ENCODE data around the gene ATXN7L1.
"Not testable (repeated sequence)": the region's sequence is repeated elsewhere in the genome, so short reads cannot be mapped to it uniquely, and the experiment has no call there.

Gene ATXN7L1

DNA sequence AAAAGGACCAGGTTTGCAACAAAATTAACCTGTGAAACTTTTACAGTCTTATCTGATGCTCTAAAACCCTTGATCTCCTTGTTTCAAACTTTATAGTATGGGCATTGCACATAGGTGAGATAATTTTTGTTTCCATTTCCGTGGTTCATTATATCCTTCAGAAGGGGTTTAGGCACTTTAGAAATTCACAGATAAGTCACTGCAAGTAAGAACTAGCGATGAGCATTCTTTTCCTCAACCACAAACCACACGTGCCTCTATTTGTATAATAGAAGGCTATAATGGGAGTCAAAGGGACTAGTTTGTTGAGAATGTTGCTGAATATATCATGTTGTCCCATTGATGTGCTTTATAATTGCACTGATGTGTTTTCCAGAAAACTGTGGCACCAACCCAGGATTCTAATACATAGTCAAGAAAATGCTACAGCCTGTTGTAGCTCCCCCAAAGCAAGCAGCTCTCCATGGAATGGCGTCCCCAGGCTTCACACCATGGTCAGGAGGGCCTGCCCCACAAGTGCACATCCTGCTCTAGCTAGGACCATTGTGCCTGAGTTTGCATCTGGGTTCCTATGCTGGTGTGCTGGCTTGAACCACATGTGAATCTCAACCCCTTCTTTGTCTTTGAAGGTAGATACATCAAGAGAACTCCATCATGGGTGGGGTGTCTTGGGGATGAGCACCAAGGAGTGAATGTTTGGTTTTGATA is 14.0 kb upstream of the ATXN7L1 start:
- DNase-seq (ENCODE audit: low read depth in 2 of 2) = no peak

DNA sequence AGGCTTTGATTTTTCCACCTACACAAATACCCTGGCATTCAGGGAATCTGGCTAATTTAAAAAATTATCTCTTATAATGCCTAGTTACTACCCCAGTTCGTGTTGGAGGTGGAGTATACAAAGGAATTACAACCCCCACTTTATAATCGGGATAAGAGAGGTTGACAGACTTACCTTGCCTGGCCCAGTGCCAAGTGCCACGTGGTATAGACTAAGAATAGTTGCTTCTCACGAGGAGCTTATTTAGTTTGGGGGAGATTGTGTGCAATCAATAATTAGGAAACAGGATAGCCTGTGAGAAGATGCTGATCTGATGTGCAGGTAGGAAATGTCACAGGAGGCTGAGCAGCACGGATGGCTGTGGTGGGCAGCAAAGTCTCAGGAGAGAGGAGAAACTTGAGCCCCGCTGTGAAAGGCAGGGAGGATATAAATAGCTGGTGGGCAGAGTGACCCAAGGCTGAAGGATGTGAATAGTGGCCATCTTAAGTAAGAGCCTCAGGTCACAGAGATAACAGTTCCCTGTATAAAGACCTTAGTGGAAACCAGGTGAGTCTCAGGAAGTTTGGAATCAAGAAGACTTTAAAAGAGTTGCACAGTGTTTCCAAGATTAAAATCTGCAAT is 11.3 kb upstream of the ATXN7L1 start:
- DNase-seq (ENCODE audit: low read depth in 2 of 2) = no peak

DNA sequence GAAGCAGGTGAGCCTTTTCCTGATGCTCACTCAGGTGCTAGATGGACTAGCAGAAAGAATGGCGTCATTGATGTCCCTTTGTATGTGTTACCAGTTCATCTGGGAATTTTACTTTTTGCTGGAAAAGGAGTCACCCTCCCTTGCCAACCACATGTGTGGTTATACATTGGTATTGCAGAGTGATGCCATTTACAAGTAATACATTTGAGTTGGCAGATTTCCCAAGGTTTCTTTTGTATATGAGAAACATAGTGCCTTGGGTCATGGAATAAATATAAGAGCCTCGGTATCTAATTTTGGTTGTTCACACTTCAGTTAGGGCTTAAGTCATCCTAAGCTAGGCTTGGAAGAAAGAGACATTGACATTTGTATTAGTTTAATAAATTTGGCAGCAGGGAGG is 10.4 kb upstream of the ATXN7L1 start:
- DNase-seq (ENCODE audit: low read depth in 2 of 2) = no peak

DNA sequence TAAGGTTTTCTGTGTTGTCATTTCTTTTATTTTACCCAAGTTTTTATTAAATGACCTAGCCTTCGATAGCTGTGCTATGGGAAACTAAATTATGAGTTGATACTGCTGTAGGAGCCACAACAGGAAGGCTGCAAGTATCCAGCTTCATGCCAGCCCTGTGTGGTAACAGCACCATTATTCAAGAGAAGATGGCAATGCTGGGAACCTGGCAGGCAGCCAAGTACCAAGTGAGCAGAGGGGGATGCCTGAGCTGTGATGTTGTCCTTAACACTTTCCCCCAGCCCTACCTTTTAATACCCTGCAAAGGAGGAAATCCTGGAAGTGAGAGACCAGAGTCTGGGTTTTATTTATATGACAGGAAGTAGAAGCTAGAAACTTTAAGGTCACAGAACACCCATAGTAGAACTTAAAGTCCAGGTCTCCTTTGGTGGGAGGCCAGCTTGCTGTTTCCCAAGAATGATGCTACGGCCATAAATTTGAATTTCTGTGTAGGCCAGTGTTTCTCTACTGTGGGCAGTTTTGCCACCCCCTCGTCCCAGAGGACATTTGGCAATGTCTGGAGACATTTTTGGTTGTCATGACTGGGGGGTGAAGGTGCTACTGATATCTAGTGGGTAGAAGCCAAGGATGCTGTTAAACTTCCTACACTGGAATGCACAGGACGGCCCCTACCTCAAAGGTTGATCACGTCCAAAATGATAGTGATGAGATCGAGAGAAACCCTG is 9.2 kb upstream of the ATXN7L1 start:
- DNase-seq (ENCODE audit: low read depth in 2 of 2) = no peak

DNA sequence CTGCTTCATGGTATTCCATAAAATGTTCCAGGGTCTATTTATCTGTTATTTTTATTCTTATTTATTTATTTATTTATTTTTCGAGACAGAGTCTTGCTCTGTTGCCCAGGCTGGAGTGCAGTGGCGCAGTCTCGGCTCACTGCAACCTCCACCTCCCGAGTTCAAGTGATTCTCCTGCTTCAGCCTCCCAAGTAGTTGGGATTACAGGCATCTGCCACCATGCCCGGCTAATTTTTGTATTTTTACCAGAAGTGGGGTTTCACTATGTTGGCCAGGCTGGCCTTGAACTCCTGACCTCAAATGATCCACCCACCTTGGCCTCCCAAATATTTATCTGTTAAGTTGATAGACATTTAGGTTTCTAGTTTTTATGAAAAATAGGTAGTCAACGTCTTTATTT is 6.8 kb upstream of the ATXN7L1 start:
- DNase-seq (ENCODE audit: low read depth in 2 of 2) = not testable (repeated sequence)

DNA sequence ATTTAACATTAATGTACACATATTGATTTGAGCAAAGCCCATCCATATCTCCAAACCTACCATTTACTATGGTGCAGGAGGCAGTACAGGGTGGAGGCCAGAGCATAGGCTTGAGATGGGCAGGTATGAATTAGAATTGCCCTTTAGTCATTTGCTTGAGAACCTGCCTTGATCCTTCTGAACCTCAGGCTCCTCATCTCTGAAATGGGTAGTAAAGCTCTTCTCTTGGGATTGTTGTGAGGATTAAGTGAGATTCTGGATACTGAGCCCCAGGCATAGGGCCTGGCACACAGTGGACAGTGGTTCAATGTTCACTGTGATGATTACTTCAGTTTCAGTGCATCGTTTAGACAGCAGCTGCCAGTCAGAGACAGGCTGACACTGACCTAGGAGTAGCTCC is 5.0 kb upstream of the ATXN7L1 start:
- DNase-seq (ENCODE audit: low read depth in 2 of 2) = no peak

DNA sequence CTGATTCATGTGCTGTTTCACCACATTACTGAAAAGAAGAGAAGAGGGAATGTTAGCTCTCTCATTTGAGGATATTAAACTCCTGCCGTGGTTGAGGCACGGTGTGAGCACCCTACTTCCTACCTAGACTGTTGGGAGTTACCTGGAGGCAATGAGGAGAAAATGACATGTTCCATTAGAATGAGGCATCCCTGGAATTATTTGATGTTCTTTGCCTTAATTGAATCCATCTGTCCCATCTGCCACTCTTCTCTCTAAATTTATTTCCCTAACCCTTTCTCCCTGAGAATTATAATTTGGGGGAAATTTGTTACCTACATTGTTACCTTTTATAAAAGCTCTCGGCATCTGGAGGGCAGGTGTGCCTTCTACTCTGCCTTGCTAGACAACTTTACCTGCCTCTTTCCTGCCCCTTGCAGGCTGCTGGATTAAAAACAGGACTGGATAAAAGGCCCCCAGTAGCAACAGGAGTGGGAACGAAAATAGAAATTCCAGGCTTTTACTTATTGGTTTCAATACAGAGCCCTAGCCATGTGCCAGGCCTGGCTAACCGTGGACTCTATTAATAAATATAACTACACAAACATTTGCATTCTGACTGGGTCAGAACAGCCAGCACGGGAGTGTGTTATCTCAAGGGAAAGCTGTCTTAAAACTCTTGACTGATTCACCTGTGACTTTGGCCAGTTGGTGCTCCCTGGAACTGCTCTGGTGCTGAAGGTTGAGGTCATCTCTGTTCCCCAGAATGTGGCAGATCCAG is 4.4 kb upstream of the ATXN7L1 start:
- DNase-seq (ENCODE audit: low read depth in 2 of 2) = no peak

DNA sequence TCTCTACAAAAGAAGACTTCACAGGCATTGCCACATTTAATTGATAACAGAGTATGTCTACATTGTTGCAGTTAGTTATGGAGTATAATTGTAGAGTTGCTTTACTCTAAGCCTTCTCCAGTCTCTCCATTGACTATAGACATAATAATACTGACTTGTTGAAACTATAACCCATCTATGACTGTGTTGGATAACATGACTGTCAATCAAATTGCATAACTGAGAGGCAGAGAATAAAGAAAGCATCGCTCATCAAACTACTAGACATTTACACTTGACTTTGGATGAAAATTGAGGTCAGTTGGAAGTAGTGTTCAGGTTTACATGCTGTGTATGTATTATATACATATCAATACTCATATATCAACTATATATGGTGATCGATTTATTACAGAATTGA is 3.4 kb upstream of the ATXN7L1 start:
- no peak for DNase-seq (ENCODE audit: low read depth in 2 of 2)

DNA sequence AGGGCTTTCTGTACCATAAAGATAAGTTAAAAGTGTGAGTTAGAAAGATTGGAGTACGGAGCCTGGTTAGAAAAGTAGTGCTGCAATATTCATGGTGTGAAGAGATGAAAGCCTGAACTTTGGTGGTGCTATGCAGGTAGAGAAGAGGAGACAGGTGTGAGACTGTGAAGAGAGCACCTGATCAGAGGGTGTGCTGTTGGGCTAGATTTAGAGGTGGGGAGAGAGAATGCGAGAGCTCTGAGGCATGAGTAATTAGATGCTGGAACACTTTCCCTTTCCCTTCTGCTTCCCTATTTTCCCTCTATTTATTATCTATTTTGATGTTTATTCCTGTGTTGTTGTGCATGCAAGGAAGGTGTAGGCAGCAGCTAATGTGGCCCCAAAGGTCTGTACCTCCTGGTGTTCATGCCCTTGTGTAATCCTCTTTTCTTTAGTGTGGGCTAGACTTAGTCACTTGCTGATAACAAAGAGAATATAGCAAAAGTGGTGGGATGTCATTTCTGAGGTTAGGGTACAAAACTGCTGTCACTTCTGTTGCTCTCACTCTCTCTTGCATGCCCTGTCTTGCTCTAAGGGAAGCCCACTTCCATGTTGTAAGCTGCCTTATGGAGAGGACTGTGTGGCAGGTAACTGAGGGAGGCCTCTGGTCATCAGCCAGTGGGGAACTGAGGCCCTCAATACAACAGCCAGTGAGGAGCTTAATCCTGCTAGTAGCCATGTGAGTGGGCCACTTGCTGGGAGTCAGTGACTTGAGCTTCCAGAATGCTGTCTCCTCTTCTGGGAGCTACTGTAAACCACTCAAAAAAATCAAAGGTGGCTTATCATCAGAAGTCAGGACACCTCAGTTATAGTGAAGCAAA is 2.6 kb upstream of the ATXN7L1 start:
- DNase-seq (ENCODE audit: low read depth in 2 of 2) = no peak

DNA sequence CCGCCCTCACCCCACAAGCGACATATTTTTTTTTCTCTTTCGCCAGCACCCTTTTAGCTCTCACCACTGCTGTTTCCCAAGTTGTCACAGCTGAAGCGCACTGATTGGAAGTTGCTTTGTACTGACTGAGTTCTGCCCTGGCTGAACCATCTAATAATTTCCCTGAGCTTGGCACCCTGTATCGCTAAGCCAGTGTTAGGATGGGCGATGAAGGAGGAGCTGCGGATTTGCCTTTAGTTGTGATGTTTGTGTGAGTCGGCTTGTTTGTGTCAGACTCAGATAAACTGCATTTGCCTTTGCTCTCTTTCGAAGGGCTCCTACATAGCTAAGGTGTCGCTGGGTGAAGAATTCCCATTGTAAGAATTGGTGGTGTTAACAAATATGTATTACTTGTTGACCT is 1.3 kb upstream of the ATXN7L1 start:
- DNase-seq (ENCODE audit: low read depth in 2 of 2) = no peak

DNA sequence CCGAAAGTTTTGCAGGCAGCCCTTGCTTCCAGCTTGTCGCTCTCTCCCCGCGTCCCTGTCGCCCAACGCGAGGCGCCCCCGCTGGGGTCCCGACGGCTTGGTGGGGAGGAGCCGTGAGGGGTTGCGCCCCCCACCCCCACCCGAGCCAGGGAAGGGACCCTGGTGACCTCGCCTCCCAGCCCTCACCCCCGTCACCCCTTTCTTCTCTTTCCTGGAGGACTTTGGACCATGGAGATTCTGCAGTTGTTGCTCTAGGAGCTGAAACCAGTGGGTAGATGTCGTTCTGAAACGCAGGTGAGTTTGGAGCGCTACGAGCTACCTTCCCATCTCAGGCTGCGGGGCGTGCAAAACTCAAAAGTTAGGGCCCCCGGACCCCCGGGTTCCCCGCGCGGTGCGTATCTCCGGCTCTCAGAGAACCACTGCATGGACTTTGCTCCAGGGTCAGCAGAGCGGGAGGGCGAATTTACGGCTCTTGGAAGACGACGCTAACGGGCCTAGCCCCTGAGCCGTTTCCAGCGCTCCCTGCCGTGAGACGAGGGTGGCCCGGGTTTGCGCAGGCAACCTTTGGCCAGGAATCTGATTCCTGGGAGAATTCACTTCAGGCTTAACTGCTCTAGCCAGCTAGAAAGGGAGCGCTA is 684 bp upstream of the ATXN7L1 start:
- no peak for DNase-seq (ENCODE audit: low read depth in 2 of 2)

DNA sequence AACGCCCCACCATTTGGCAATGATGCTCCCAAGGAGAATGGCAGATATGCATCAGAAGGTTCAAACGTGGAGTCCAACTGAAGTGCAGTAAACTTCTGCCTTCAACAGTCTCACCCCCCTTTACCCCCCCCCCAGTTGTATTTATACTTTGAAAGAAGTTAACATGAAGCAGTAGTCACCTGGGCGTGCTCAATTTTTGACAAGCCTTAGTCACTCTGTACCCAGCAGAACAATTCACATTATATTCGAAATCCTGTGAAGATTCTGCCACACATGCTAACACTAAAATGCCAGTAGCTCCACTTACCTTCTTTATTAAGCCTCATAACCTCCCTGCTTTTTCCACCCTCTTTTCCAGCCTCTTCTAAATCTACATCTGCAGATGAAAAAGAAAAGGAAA is 894 bp downstream of the ATXN7L1 start:
- DNase-seq (ENCODE audit: low read depth in 2 of 2) = no peak

DNA sequence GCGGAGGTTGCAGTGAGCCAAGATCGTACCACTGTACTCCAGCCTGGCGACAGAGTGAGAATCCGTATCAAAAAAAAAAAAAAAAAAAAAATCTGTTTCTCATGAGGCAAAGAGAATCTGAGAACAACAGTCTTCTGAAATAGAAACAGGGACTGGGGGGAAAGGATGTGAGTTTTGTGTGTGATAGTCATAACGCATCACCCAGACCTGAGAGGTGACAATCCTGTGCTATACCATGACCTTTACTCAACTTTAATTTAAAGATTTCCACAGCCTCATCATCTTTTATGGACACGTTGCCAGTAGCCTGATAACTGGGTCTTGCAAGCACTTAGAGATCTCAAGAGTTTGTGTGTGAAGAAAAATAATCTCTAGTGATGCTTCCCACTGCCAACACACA is 2.3 kb downstream of the ATXN7L1 start:
- DNase-seq (ENCODE audit: low read depth in 2 of 2) = no peak

DNA sequence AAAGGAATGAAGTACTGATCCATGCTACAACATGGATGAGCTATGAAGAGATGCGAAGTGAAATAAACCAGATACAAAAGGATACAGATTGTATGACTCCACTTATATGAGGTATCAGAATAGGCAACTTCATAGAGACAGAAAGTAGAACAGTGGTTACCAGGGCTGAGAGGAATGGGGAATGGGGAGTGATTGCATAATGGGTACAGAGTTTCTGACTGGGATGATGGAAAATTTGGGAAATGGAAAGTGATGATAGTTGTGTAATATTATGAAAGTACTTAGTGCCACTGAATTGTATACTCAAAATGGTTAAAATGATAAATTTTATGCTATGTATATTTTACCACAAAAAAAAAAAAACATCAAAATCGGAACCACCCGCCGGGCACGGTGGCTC is 3.9 kb downstream of the ATXN7L1 start:
- no peak for DNase-seq (ENCODE audit: low read depth in 2 of 2)

DNA sequence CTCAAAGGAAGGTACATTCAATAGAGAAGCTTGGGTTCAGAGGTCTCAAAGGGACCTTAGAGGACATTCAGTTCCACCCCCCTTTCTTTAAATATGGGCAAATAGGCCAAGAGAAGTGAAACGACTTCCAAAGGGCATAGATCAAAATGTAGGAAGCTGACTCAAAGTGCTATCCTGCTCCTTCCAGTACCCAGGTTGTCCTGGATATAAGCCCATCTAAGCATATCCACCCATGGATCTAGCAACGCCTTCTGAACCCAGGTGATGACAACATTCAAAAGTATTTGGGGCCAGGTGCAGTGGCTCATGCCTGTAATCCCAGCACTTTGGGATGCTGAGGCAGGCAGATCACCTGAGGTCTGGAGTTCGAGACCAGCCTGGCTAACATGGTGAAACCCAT is 5.3 kb downstream of the ATXN7L1 start:
- DNase-seq (ENCODE audit: low read depth in 2 of 2) = no peak

DNA sequence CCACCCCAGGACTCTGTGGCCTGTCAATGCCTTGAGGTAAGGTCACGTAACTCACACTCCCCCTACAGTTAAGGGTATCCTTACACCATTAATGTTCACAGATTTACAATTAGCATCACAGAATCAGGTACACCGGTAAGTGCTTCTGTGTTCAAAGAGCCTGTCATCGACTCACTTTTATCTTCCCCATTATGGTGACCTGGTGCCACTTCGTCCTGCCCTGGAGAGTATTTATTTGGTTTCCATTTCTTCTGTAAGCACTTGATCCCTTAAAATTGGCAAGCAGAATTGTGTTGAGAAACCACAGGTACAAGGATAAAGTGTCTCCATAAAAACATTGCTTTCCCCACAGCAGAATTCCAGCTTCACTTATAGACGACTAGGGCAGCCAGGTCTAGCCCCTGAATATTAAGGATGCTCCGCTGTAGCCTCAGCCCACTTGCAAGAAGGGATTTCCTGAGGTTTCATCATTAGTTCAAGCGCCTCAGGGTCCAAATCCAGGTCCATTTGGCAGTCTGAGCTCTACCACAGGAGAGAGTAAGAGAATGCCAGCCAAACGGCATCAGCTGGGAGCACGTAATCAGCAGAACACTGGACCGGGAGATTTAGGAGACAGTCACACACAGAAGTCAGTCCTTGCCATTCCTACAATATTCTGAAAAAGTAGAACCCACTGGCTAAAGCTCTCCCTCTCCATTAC is 10.1 kb downstream of the ATXN7L1 start:
- no peak for DNase-seq (ENCODE audit: low read depth in 2 of 2)

DNA sequence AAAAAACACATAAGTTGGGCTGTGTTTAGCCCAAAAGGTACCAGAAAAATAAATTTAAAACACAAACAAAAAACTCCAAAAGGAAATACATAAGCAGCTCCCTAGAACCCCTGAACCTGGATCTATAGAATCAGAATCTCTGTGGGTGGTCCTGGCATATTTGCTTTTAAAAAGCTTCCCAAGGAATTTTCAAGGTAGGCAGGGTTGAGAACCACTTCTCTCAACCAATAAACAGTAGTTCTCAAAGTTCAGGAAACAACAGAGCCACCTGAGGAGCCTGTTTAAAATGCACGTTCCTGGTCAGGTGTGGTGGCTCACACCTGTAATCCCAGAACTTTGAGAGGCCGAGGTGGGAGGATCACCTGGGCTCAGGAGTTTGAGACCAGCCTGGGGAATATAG is 12.5 kb downstream of the ATXN7L1 start:
- DNase-seq (ENCODE audit: low read depth in 2 of 2) = no peak

DNA sequence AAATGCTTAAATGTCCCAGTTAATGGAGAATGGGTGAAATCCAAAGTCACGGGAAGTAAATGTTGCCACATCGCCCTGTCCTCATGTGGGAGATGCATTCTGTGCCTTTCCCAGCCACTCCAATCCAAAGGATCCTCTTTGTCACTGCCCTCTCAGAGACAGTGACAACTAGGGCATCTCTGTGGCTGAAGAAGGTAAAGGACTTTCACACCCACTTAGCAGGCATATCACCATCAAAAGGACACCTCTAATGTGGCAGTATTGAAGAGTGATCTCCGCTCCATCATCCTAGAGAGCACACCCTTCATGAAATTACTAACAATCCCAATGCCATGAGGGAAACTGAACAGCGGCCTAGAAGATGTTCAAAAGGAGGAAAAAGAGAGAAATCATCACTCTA is 13.6 kb downstream of the ATXN7L1 start:
- no peak for DNase-seq (ENCODE audit: low read depth in 2 of 2)

DNA sequence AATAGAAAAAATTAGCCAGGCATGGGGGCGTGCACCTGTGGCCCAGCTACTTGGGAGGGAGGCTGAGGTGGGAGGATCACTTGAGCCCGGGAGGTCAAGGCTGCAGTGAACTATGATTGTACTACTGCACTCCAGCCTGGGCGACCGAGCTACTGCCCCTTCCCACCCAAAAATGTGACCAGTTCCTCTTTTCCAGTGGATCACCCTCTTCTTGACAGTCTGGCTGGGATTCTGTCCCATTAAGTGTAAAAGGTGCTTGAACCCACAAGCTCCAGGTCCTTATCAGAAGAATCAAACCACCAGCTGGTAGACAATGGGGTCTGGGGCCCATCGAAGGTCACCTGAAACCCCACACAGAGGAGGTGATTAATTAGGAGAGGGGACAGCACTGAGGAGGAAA is 14.1 kb downstream of the ATXN7L1 start:
- DNase-seq (ENCODE audit: low read depth in 2 of 2) = no peak

DNA sequence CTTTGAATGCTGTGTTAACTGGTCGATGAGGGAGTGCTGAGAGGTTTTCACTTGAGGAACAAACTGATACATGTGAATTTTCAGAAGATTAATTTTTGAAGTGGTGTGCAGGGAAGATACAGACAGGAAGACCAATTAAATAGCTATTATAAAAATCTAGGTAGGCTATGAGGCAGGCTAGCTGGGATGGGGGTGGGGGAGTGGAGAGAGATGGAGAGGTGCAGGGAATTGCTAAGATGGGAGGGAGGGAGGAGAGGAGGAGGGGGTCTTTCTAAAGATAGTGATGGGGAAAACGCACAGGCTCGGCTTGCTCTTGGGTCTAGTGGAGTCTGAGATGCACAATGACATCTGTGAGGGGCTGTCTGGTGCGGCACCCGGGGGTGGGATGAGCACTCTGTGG is 15.2 kb downstream of the ATXN7L1 start:
- no peak for DNase-seq (ENCODE audit: low read depth in 2 of 2)

Measured in stimulated activated CD4-positive, alpha-beta T cell treated with anti-CD3 and anti-CD28 coated beads, Interleukin-1b, Interleukin-23, amount 100 ng/mL, for 1 hour (primary cell).